ENCODE results near the gene NLRC4. TPM values are rescaled to one million over a fixed set of nuclear protein-coding genes. Genes with fewer than 3 reads are reported as not detected.

Gene NLRC4, protein sequence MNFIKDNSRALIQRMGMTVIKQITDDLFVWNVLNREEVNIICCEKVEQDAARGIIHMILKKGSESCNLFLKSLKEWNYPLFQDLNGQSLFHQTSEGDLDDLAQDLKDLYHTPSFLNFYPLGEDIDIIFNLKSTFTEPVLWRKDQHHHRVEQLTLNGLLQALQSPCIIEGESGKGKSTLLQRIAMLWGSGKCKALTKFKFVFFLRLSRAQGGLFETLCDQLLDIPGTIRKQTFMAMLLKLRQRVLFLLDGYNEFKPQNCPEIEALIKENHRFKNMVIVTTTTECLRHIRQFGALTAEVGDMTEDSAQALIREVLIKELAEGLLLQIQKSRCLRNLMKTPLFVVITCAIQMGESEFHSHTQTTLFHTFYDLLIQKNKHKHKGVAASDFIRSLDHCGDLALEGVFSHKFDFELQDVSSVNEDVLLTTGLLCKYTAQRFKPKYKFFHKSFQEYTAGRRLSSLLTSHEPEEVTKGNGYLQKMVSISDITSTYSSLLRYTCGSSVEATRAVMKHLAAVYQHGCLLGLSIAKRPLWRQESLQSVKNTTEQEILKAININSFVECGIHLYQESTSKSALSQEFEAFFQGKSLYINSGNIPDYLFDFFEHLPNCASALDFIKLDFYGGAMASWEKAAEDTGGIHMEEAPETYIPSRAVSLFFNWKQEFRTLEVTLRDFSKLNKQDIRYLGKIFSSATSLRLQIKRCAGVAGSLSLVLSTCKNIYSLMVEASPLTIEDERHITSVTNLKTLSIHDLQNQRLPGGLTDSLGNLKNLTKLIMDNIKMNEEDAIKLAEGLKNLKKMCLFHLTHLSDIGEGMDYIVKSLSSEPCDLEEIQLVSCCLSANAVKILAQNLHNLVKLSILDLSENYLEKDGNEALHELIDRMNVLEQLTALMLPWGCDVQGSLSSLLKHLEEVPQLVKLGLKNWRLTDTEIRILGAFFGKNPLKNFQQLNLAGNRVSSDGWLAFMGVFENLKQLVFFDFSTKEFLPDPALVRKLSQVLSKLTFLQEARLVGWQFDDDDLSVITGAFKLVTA
- total RNA-seq (2012; rRNA removed) (not detected in 2 replicates), polyA plus RNA-seq (2012; rRNA removed) (not detected in 2 replicates), Bru-seq, nascent RNA (not detected), BruChase-seq, experiment 1, labeled RNA remaining after a 6-hour chase (percentile 6 among the genes with signal in this experiment), BruChase-seq, experiment 2, labeled RNA remaining after a 2-hour chase (not detected)
- polyA plus RNA-seq (2012; cell fraction: cytosol; rRNA removed): not detected in 2 replicates
- polyA plus RNA-seq (2012; cell fraction: nucleus; rRNA removed; ENCODE audit: low replicate concordance): not detected in 2 replicates
- long read RNA-seq: 0 reads

DNA sequence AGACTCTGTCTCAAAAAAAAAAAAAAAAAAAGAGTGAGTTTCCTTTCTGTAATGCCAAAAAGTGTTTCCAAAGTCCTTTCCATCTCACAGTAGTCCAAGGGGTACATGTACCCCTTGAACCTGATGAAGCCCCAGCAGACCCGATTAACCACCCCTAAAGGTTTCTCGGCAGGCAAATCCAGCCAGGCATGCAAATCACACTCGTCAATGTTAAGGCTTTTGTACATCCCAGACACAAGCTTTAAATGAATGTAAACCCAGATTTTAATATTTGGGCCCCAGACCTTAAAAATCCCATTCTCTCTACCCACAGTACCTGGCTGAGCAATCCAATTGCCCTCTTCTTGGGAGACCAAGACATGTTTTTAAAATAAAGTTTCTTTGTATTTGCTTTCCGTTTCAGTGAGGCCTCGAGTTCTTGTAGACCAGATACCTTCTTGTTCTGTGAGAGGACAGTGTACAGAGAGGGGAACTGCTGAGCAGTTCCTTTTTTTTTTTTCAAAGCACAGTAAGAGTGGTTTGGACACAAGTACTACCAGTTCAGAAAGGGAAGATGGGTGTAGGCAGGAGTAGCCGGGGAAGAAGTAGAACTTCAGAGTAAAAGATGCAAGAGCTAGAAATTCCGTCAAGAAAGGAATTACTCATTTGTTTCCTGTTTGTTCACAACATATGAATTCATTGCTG lies at the start of gene NLRC4:
Gene NLRC4 (minus strand): TSS at position 465 of the 684 bp plus-strand sequence. CDS start 8,111 bp downstream, outside the sequence.
- no peak within 1 kb of the TSS for H3K9ac ChIP-seq (ENCODE audit: low read depth, low read length)
- in situ Hi-C loops (cut with MboI; ENCODE audit: low sequenced_read_pairs): no loop called here

More for the DNA sequence above, at the start of gene NLRC4:
- Histone ChIP-seq H2BK15ac (ENCODE audit: low read depth, low read length) (no peak within 1 kb of the TSS), H3K56ac (ENCODE audit: extremely low read depth, insufficient read depth, low read length) (no peak within 1 kb of the TSS), H4K20me1 (ENCODE audit: insufficient read depth, low read length) (no peaks in the 10 kb centered on the region), H2AK9ac (replicated peaks; ENCODE audit: low read depth, low read length, poor library complexity) (no peak within 1 kb of the TSS), H4K91ac (ENCODE audit: insufficient read depth, low read depth, low read length) (no peak within 1 kb of the TSS), H3K9me1 (ENCODE audit: insufficient read depth, low read length) (no peaks in the 10 kb centered on the region), H3K4me1 (ENCODE audit: control insufficient read depth, insufficient read depth, low read length) (no peaks in the 10 kb centered on the region; the same call in 1 of the 2 replicates), H3K27me3 (ENCODE audit: control insufficient read depth, insufficient read depth, low read length) (no peaks in the 10 kb centered on the region; the same call in 1 of the 2 replicates), H2BK5ac (ENCODE audit: low read depth, low read length, poor library complexity, severe bottlenecking) (no peak within 1 kb of the TSS), H4K8ac (ENCODE audit: low read depth in 2 of 2, low read length in 2 of 2) (no peak within 1 kb of the TSS), H3K36me3 (ENCODE audit: control insufficient read depth, insufficient read depth, low read length) (no peaks in the 10 kb centered on the region), H3K27ac (ENCODE audit: insufficient read depth, low read length) (no peak within 1 kb of the TSS), H3K23ac (ENCODE audit: low read depth, low read length) (no peak within 1 kb of the TSS), H2BK20ac (ENCODE audit: low read depth, low read length) (no peak within 1 kb of the TSS), H2AFZ (replicated peaks; ENCODE audit: low read length, poor library complexity) (no peak within 1 kb of the TSS), H3K4ac (ENCODE audit: low read depth, low read length) (no peak within 1 kb of the TSS), H3K4me3 (ENCODE audit: insufficient read depth, low read depth, low read length) (no peak within 1 kb of the TSS), H3K9me3 (ENCODE audit: control insufficient read depth, insufficient read depth, low read length) (no peaks in the 10 kb centered on the region), H4K5ac (ENCODE audit: low read depth, low read length) (no peak within 1 kb of the TSS), H3K14ac (replicated peaks; ENCODE audit: low read depth, low read length) (no peak within 1 kb of the TSS), H3K4me2 (ENCODE audit: low read depth, low read length) (no peak within 1 kb of the TSS; the same call in 1 of the 2 replicates), H2AK5ac (ENCODE audit: low read depth, low read length) (no peak within 1 kb of the TSS), H2BK120ac (ENCODE audit: low read depth, low read length) (no peak within 1 kb of the TSS), H3K18ac (ENCODE audit: low read depth, low read length) (no peak within 1 kb of the TSS), H3K79me1 (ENCODE audit: low read depth in 1 of 2, low read length in 2 of 2) (no peaks in the 10 kb centered on the region)
- POLR2A ChIA-PET (ENCODE audit: unreplicated experiment): interaction anchor here (0.6 kb wide), 1 partner anchor 568 kb away, joined by 3 read pairs; no protein-coding TSS in a partner anchor
- intact Hi-C loops (cut with micrococcal nuclease): no loop called here
- dilution Hi-C loops (cut with HindIII; ENCODE audit: low sequenced_read_pairs, unreplicated experiment): no loop called here
- TF ChIP-seq RAD21 (IDR thresholded peaks at IDR 0.05; ENCODE audit: low read length): no peak
- TF ChIP-seq RFX5 (IDR thresholded peaks at IDR 0.05; ENCODE audit: low read depth, low read length): no peak
- TF ChIP-seq BHLHE40 (IDR thresholded peaks at IDR 0.05; ENCODE audit: low read depth, low read length): no peak
- TF ChIP-seq, protein P1, sequence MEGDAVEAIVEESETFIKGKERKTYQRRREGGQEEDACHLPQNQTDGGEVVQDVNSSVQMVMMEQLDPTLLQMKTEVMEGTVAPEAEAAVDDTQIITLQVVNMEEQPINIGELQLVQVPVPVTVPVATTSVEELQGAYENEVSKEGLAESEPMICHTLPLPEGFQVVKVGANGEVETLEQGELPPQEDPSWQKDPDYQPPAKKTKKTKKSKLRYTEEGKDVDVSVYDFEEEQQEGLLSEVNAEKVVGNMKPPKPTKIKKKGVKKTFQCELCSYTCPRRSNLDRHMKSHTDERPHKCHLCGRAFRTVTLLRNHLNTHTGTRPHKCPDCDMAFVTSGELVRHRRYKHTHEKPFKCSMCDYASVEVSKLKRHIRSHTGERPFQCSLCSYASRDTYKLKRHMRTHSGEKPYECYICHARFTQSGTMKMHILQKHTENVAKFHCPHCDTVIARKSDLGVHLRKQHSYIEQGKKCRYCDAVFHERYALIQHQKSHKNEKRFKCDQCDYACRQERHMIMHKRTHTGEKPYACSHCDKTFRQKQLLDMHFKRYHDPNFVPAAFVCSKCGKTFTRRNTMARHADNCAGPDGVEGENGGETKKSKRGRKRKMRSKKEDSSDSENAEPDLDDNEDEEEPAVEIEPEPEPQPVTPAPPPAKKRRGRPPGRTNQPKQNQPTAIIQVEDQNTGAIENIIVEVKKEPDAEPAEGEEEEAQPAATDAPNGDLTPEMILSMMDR (conservative IDR thresholded peaks at IDR 0.05; ENCODE audit: low read depth, low read length): no peak
- no peak for TF ChIP-seq MAFK (IDR thresholded peaks at IDR 0.05; ENCODE audit: low read depth, low read length)
- TF ChIP-seq MAZ (IDR thresholded peaks at IDR 0.05; ENCODE audit: borderline replicate concordance, low read depth, low read length): no peak
- TF ChIP-seq FOS (IDR thresholded peaks at IDR 0.05; ENCODE audit: low read depth, low read length): no peak
- no peak for TF ChIP-seq CEBPB (IDR thresholded peaks at IDR 0.05; ENCODE audit: low read depth, low read length)
- TF ChIP-seq SMC3 (IDR thresholded peaks at IDR 0.05; ENCODE audit: low read depth, low read length): no peak
- WGBS, 2 experiments (ENCODE audit: extremely low coverage in 2 of 2, insufficient read length in 1 of 2): no CpG with 5 or more reads among the region's 7 CpGs
- ATAC-seq (ENCODE audit: low read depth): no peak
- BruUV-seq (replicated peaks): no TSS peak
- CTCF ChIA-PET: no interaction called here
- DNase-seq: no peak
